Spleen (tissue), 7 donors: ENCODE measurements around the gene OR4N2.

Source experiments
- POLR2A ChIP-seq, 3 donors: fragments of 450-650 bp; IDR thresholded peaks; one replicate each; pipeline ENCODE4 v1.5.1; 2017; ENCODE audit warnings: antibody characterized with exemption in 3 of 3, mild to moderate bottlenecking in 1 of 3
- POLR2AphosphoS5 ChIP-seq, 3 donors: sonication (generic); formaldehyde crosslinking; IDR thresholded peaks; one replicate each; pipeline ENCODE4 v1.5.1; 2017; ENCODE audit warnings: antibody characterized with exemption in 3 of 3
- TF ChIP-seq, protein P1 (sequence below), 11 experiments: fragments of 200-600 bp in 7 of 11; fragments of 450-650 bp in 4 of 11; sonication (generic) in 4 of 11; IDR thresholded peaks in 8 of 11; conservative IDR thresholded peaks in 3 of 11; 1 replicate in 7 of 11; 2 replicates in 4 of 11; pipeline versions ENCODE4 v1.4.0 to v1.8.0; 2016 to 2021; ENCODE audit warnings: antibody characterized with exemption in 11 of 11, inconsistent platforms in 4 of 11, mild to moderate bottlenecking in 1 of 11
- donor health status: DM: no; HTN: no; CAD: no; lungs with moderate emphysema.
- donor health status: DM: no; HTN: no; CAD: no.
- donor health status: DM: no; HTN: no; CAD: no.

DNA sequence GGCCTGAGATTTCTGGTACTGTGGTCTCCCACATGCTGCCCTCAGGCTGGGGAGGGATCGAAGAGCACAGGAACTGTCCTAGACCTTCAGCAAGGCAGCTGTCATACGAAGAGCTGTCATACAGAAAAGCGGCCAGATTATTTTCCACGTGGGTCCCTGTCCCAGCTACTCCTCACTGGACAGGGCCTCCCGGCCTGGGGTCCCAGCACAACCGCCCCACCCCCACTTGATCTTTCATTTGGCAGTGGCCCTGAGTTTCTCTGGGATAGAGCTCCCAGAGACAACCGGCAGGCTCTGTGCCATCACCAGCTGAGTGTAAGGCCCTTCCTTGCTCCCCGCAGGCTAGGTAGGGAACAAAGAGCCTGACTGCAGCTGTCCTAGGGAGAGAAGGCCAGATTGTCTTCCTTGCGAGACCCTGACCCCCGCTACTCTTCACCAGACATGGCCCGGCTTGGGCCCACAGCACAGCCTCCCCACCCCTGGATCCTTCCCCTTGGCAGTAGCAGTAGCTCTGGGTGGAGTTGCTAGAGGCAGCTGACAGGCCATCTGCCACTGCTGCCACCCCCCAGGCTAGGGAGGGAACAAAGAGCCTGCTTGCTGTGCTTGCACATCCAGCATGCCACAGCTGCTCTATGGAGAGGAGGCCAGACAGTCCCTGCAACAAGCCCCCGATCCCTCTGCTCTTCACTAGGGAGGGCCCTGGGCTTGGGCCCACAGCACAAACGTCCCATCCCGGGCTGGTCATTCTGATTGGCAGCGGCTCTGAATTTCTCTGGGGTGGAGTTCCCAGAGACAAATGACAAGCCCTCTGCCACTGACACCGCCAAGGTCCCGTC lies 3.1 kb upstream of the OR4N2 start:
- TF ChIP-seq, protein P1, sequence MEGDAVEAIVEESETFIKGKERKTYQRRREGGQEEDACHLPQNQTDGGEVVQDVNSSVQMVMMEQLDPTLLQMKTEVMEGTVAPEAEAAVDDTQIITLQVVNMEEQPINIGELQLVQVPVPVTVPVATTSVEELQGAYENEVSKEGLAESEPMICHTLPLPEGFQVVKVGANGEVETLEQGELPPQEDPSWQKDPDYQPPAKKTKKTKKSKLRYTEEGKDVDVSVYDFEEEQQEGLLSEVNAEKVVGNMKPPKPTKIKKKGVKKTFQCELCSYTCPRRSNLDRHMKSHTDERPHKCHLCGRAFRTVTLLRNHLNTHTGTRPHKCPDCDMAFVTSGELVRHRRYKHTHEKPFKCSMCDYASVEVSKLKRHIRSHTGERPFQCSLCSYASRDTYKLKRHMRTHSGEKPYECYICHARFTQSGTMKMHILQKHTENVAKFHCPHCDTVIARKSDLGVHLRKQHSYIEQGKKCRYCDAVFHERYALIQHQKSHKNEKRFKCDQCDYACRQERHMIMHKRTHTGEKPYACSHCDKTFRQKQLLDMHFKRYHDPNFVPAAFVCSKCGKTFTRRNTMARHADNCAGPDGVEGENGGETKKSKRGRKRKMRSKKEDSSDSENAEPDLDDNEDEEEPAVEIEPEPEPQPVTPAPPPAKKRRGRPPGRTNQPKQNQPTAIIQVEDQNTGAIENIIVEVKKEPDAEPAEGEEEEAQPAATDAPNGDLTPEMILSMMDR (IDR thresholded peaks at IDR 0.05 in 8 of 11, conservative IDR thresholded peaks at IDR 0.05 in 3 of 11) = no peak
- no peak for TF ChIP-seq POLR2A (IDR thresholded peaks at IDR 0.05)
- no peak for TF ChIP-seq POLR2AphosphoS5 (IDR thresholded peaks at IDR 0.05)
